CD4-positive, alpha-beta T cell treated with Interleukin-15 for 1 hour (primary cell): ENCODE measurements around the gene PCSK7.
A peak's percentile ranks its signal among the peaks of the same experiment; 100 is the strongest.

Source experiments
- DNase-seq: peaks from one replicate; pipeline ENCODE4 v3.0.0-alpha.2; 2020

The PCSK7 gene

GRCh38 chr11:117230999-117231841, 653 bp downstream of the PCSK7 start:
- no peak for DNase-seq

DNA sequence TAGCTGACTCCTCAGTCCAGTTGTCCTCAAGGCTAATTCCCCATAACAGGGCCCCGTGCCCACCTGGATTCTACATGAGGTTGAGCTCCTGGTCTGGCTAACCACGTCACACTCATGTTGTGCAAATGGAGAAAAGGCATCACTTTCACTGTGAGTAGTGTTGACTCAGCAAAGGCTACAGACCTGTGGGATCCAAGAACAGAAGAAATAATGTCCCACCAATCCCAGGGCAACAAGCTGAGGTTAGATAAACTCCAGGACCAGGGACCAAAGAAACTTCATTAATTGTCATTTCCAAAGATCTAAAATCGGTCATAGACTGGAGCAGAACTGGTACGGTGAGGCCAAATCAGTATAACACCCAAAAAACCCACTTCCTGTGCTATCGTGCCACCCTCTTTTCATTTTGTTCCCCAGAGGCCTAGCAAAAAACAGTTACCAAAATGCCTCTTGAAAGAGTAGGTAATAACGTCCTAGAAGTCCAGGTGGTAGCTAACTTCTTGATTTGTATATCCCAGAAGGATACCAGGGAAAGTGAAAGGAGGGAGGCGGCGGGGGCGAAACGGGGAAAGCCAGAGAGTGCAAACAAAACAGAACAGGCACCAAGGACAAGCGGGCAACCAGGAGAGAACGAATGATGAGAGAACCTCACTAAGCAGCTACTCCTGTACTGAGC, 1.4 kb downstream of the PCSK7 start:
- DNase-seq: no peak

GRCh38 chr11:117229931-117230285, 2.0 kb downstream of the PCSK7 start:
- DNase-seq: no peak

- no peak for DNase-seq
These were observed 2.5 kb downstream of the PCSK7 start for GRCh38 chr11:117229411-117229810.

DNA sequence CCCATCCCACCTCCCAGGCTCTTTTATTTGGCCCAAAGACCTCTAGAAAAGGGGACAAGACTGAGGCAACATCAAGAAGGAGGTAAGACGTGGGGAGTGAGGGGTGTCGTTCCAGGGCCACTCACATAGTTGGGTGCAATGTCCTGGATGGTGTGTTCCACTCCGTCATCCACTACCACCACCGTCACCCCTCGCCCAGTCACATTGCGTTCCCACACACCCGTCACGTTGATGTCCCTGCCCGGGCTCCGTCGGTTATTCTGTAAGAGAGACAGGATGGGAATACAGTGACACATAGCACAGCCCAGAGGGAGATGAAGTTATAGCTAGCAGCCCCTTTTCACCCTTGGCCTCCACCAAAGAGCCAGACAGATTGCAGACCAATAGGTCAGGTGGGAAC, 3.8 kb downstream of the PCSK7 start:
- no peak for DNase-seq

GRCh38 chr11:117226388-117227385, 5.2 kb downstream of the PCSK7 start:
- DNase-seq: peak; percentile 67

DNA sequence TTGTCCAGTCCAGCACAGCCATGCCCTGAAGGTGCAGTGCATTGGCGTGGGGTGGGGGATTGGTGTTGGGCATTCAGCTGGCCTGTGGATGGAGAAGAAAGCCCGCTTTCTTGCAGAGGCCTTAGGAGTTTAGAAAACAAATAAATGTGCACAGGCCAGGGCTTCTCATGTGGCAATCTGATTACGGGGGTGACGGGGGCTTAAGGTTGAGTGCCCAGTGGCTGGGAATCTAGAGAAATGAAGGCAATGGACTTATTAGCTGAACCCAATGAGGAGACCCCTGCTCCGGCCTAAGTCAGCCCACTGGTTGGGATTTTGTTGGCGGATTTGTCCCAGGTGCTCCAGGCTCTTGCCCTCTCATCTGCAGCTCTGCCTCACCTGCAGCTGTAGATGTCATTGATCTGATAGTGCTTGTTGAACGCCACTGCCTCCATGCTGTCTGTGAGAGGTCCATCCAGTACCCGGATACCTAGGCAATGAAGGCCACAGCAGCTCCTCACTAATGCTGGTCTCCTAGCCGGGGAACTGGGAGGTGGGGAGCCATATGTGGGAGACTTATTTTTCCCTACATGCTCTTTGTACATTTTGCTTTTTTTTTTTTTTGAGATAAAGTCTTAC, 6.2 kb downstream of the PCSK7 start:
- DNase-seq: no peak

- DNase-seq: no peak
These were observed 7.9 kb downstream of the PCSK7 start for GRCh38 chr11:117223741-117224689.

DNA sequence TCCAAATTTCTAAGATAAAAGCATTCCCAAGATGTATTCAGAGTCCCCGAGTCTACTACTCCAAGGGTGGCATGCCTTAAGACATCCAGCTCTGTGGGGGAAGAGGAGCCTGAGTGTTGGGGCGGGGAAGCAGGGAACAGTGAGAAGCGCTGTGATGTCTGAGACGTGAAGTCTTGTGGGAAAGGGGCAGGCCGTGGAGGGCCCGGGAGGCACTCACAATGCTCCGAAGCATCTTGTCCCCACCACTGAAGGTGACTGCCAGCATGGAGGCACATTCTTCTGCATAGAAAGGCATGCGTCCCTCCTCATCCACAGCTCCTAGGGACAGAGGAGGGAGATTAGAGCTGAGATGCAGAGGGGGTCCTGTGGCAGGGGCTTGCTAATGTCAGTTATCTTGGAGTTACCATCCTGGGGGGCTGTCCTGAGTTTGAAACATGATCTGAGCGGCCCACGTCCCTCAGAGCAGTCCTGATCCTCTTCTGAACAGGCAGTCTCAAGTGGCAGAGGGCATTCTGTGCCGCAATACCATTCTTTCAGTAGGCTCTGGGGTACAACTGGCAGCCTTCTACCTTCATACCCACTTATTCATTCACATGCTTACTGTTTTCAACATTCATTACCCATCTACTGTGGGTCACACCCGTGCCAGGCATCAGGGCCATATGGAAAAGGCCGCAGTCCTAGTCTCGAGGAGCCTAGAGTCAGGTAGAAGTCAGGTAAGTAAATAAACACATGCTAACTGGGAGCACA, 8.7 kb downstream of the PCSK7 start:
- no peak for DNase-seq

DNA sequence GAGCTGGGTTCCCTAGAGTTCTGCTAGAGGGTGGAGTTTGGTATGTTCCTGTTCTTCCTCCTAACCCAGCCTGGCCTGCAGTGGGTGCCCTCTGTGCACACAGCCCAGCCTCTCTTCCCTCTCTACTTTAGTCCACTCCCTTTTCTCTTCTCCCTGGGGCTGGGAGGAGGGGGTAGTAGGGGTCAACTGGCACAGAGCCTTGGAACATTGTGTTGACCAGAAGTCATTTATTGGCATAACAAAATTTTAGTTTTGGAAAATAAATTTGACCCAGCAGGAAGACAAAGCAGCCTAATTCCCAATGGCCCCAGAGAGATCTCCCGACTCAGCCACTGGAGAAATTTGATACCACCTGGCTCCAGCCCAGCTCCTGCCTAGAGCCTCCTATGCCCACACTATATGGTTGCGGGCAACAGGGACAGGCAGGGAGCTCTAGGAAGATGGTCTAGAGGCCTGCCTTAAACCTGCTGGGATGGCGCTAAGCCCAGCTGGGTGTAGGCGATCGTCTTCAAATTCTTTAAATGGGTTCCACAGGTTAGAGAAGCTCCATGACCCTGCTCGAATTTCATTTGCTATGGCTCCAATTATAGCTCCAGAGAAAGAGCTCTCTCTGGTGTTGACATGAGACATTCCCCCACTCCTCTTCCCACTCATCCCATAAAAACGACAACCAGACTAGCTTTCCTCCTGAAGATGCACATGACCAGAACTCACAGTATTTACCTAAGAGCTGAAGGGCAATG, 9.9 kb downstream of the PCSK7 start:
- no peak for DNase-seq

DNA sequence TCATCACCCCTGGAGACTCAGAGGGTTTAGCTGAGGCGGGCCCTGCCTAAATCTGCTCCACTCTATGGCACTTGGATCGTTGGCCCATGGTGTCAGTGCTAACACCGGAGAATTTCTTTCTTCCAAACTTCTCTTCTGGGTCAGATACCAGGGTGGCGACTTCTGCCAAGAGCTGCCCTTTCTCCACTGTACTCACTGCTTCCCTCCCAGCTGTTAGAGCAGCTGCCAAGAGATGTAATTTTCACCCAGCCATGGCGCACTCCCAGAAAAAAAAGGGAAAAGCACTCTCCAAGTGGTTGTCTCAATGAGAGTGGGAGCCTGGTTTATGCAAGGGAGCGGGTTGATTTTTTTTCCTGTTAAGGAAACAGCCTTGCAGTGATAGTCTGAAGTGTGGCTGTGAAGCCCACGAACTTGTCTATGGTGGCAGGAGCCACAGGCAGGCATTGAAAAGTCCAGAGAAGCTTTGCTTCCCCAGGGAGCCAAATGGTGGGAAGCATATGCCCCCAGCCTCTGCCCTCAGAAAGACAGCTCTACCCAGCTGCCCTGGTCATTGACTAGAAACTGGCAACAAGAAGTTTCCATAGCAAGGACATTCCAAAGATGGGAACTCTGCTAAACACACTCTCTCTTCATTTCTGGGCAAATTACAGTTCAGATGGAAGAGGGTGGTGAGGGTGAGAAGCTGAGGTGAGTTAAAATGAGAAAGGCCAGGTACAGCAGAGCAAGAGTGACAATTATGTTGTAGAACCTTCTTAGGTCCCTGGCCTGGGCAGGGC, 10.7 kb downstream of the PCSK7 start:
- DNase-seq: no peak

DNA sequence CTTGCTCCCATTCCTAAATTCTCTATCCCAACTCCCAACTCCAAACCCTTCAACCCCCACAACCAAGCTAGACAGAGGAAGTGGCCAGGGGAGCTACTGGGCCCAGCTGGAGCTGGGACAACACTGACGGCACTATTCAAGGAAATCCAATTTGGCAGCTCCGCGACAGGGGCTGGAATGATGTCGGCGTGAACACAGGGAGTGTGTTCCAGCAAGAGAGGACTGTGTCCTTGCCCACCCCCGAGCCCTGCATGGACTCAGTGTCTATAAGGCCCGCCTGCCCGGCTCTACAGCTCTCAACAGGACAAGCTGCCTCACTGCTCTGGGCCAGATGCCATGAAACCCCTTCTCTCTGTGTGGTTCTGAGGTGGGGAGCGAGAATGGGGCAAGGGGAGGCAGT, 11.3 kb downstream of the PCSK7 start:
- DNase-seq: no peak

DNA sequence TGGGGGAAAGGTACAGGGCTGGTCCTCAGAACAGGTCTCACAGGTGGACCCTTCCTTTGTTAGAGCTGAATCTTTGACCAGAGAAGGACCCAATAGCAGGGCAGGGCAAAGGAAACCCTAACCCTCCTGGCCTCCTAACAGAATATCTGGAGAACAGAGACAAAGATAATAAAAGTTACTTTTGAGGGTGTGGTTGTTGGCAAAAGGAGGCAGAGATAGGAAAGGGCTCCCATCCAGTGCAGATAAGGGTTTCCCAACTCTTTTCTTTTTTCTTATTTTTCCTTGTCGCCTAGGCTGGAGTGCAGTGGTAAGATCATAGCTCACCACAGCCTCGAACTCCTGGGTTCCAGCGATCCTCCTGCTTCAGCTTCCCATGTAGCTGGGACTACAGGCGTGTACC, 11.9 kb downstream of the PCSK7 start:
- no peak for DNase-seq

- DNase-seq: no peak
These were observed 12.4 kb downstream of the PCSK7 start for GRCh38 chr11:117219455-117219854.

GRCh38 chr11:117219001-117219400, 12.9 kb downstream of the PCSK7 start:
- DNase-seq: no peak

- DNase-seq: no peak
These were observed 13.5 kb downstream of the PCSK7 start for GRCh38 chr11:117218133-117218915.

- DNase-seq: no peak
These were observed 14.5 kb downstream of the PCSK7 start for GRCh38 chr11:117217141-117218084.
